ENCODE data around the gene RAP1GAP2.

GRCh38 chr17:2797637-2798036, 1.4 kb downstream of the RAP1GAP2 start:
- TF ChIP-seq TCF7 (CRISPR knock-in tag; IDR thresholded peaks at IDR 0.05; ENCODE audit: low read depth): no peak
- no peak for TF ChIP-seq MXD4 (CRISPR knock-in tag; IDR thresholded peaks at IDR 0.05; ENCODE audit: borderline replicate concordance)
- no peak for TF ChIP-seq TEAD4 (CRISPR knock-in tag; IDR thresholded peaks at IDR 0.05)
- TF ChIP-seq ZNF281 (CRISPR knock-in tag; IDR thresholded peaks at IDR 0.05): no peak
- no peak for TF ChIP-seq USF2 (CRISPR knock-in tag; IDR thresholded peaks at IDR 0.05)
- TF ChIP-seq PRDM15 (CRISPR knock-in tag; IDR thresholded peaks at IDR 0.05): no peak
- no peak for TF ChIP-seq CTCF (IDR thresholded peaks at IDR 0.05)
- no peak for TF ChIP-seq CREM (CRISPR knock-in tag; IDR thresholded peaks at IDR 0.05)
- TF ChIP-seq USF1 (CRISPR knock-in tag; IDR thresholded peaks at IDR 0.05): no peak
